ENCODE results near the gene CARD19. TPM values are rescaled to one million over a fixed set of nuclear protein-coding genes. Genes with fewer than 3 reads are reported as not detected.

CARD19 gene
- total and polyA plus RNA-seq, 2 of the 8 experiments (the other 6 are each of a cell fraction or from before 2014, with no cell fraction given), result 21.2 to 112 TPM

GRCh38 chr9:93048566-93049448, 47.2 kb upstream of the CARD19 start:
- Histone ChIP-seq H2BK12ac (ENCODE audit: low read depth, low read length) (peak overlapping the region; percentile 27; the same call in 1 of the 2 replicates), H3K79me2 (ENCODE audit: control insufficient read depth in 1 of 2, insufficient read depth in 2 of 2, low read length in 2 of 2) (no peaks in the 10 kb centered on the region), H3K56ac (replicated peaks; ENCODE audit: insufficient read length, low read depth, low read length) (no peak overlapping the region), H3K27me3 (replicated peaks in 1 of 4; ENCODE audit: control insufficient read depth in 3 of 4, extremely low read depth in 1 of 4, insufficient read depth in 3 of 4, low read length in 3 of 4) (no peaks in the 10 kb centered on the region), H3K9me3 (ENCODE audit: insufficient read depth in 2 of 2, low read depth in 1 of 2, low read length in 1 of 2) (peaks cover 0 to 3% of the 10 kb centered on the region in 2 experiments; a peak in 1 of 4 replicates), H2BK20ac (ENCODE audit: low read length) (no peak overlapping the region), H2AK5ac (ENCODE audit: low read depth, low read length) (no peak overlapping the region), H3K9ac (replicated peaks in 1 of 4; ENCODE audit: extremely low read depth in 1 of 4, low read depth in 3 of 4, low read length in 3 of 4) (no peak overlapping the region; a peak in 1 of 7 replicates), H3K4me3 (ENCODE audit: extremely low read depth in 1 of 4, insufficient read depth in 2 of 4, low read depth in 3 of 4, low read length in 4 of 4) (no peak overlapping the region), H3K23ac (ENCODE audit: insufficient read length) (no peak overlapping the region), H4K5ac (ENCODE audit: insufficient read length, low read depth, low read length) (no peak overlapping the region), H2BK5ac (ENCODE audit: low read depth, low read length) (0 out of 2 replicates have a peak overlapping the region, but pooled peaks have one; percentile 35), H4K20me1 (replicated peaks in 1 of 2; ENCODE audit: control insufficient read depth in 1 of 2, insufficient read depth in 2 of 2, low read length in 2 of 2) (no peaks in the 10 kb centered on the region), H2BK120ac (replicated peaks; ENCODE audit: low read depth, low read length) (no peak overlapping the region), H3K23me2 (ENCODE audit: low read depth, low read length) (no peaks in the 10 kb centered on the region), H3K27ac (ENCODE audit: low read depth, low read length) (no peak overlapping the region), H3K79me1 (ENCODE audit: low read depth, low read length) (no peaks in the 10 kb centered on the region), H3K14ac (ENCODE audit: insufficient read length) (no peak overlapping the region), H3K18ac (ENCODE audit: extremely low read depth, low read length) (no peak overlapping the region), H2AFZ (ENCODE audit: low read length) (no peak overlapping the region), H4K8ac (ENCODE audit: extremely low read depth, insufficient read depth, low read length) (no peak overlapping the region), H2BK15ac (ENCODE audit: low read length) (peak overlapping the region; percentile 72; the same call in 1 of the 2 replicates), H3K4me1 (replicated peaks in 1 of 4; ENCODE audit: control insufficient read depth in 3 of 4, insufficient read depth in 4 of 4, low read length in 3 of 4) (peaks cover 6 to 10% (median 9%) of the 10 kb centered on the region in 4 experiments), H3K4me2 (ENCODE audit: insufficient read depth in 1 of 2, low read depth in 2 of 2, low read length in 2 of 2) (no peak overlapping the region), H3K36me3 (ENCODE audit: control insufficient read depth in 2 of 4, insufficient read depth in 4 of 4, low read length in 3 of 4) (no peaks in the 10 kb centered on the region; a peak in 1 of 8 replicates), H4K91ac (replicated peaks; ENCODE audit: insufficient read length, low read length) (no peak overlapping the region), H3K4ac (replicated peaks; ENCODE audit: insufficient read length, low read depth, low read length) (no peak overlapping the region)
- WGBS, 2 experiments (ENCODE audit: extremely low coverage in 1 of 2, insufficient coverage in 1 of 2, insufficient read length in 1 of 2, insufficient replicate concordance in 2 of 2, low coverage in 1 of 2, low lambda C conversion rate in 2 of 2, missing lambda C conversion rate in 1 of 2), result 89% methylated on average over 8 of the region's 8 CpGs; no CpG with 5 or more reads in 1 of the 2 experiments
- FAIRE-seq, result no peak
- no peak for DNase-seq (ENCODE audit: low read depth in 1 of 2, low spot score in 2 of 2)
- CTCF ChIA-PET (ENCODE audit: partially characterized antibody), result interaction anchor here (0.6 to 6.0 kb wide), 5 partner anchors 12 to 184 kb away, joined by 3 to 44 read pairs (median 3); no protein-coding TSS in a partner anchor
- POLR2A ChIA-PET (ENCODE audit: partially characterized antibody), result no interaction called here
- TF ChIP-seq EZH2 (IDR thresholded peaks at IDR 0.05; ENCODE audit: low read depth, low read length, severe bottlenecking), result no peak
- TF ChIP-seq CTBP2 (IDR thresholded peaks at IDR 0.05; ENCODE audit: borderline replicate concordance, insufficient read depth, insufficient read length, low read length), result no peak
- TF ChIP-seq TEAD4 (IDR thresholded peaks at IDR 0.05; ENCODE audit: low read depth, low read length), result no peak
- TF ChIP-seq CTCF (IDR thresholded peaks at IDR 0.05; ENCODE audit: control extremely low read depth in 1 of 3, insufficient read depth in 1 of 3, low read depth in 1 of 3, low read length in 3 of 3), result no peak
- no peak for TF ChIP-seq KDM1A (IDR thresholded peaks at IDR 0.05; ENCODE audit: borderline replicate concordance, low read length)
- TF ChIP-seq ATF2 (IDR thresholded peaks at IDR 0.05; ENCODE audit: low read length), result no peak

Data from H1 (cell line).